ENCODE results near the gene CHMP6. TPM values are rescaled to one million over a fixed set of nuclear protein-coding genes. Genes with fewer than 3 reads are reported as not detected.

The CHMP6 gene
- total RNA-seq, 1 donor from 2014 or later: 26.9 TPM

- Mint-ChIP-seq H3K9me3 (no peaks in the 10 kb centered on the region), H3K36me3 (no peaks in the 10 kb centered on the region), H3K4me1 (peaks cover 27% of the 10 kb centered on the region), H3K4me3 (no peak overlapping the region), H3K27me3 (ENCODE audit: low read depth) (peaks cover 3% of the 10 kb centered on the region), H3K27ac (no peak overlapping the region)
- no peak for TF ChIP-seq CTCF (IDR thresholded peaks at IDR 0.05; ENCODE audit: unreplicated experiment)
- no peak for DNase-seq (ENCODE audit: low spot score in 2 of 2, unreplicated experiment in 2 of 2)
Observed at GRCh38 chr17:81022344-81022676, 30.7 kb downstream of the CHMP6 start.

GRCh38 chr17:81025065-81025740 is 33.6 kb downstream of the CHMP6 start:
- Mint-ChIP-seq H3K4me3 (no peak overlapping the region), H3K27me3 (ENCODE audit: low read depth) (peaks cover 3% of the 10 kb centered on the region), H3K27ac (no peak overlapping the region), H3K36me3 (no peaks in the 10 kb centered on the region), H3K4me1 (peaks cover 31% of the 10 kb centered on the region), H3K9me3 (no peaks in the 10 kb centered on the region)
- TF ChIP-seq CTCF (IDR thresholded peaks at IDR 0.05; ENCODE audit: unreplicated experiment): no peak
- DNase-seq (ENCODE audit: low spot score in 2 of 2, unreplicated experiment in 2 of 2): no peak

GRCh38 chr17:81025741-81026129 is 34.1 kb downstream of the CHMP6 start:
- H3K4me1 Mint-ChIP-seq: peaks cover 31% of the 10 kb centered on the region
- no peak overlapping the region for H3K27ac Mint-ChIP-seq
- H3K27me3 Mint-ChIP-seq (ENCODE audit: low read depth): peaks cover 3% of the 10 kb centered on the region
- no peak for DNase-seq (ENCODE audit: low spot score in 2 of 2, unreplicated experiment in 2 of 2)
- no peaks in the 10 kb centered on the region for H3K9me3 Mint-ChIP-seq
- no peaks in the 10 kb centered on the region for H3K36me3 Mint-ChIP-seq
- no peak overlapping the region for H3K4me3 Mint-ChIP-seq
- TF ChIP-seq CTCF (IDR thresholded peaks at IDR 0.05; ENCODE audit: unreplicated experiment): no peak

GRCh38 chr17:81026266-81027036 is 34.8 kb downstream of the CHMP6 start:
- Mint-ChIP-seq H3K36me3 (no peaks in the 10 kb centered on the region), H3K27ac (no peak overlapping the region), H3K27me3 (ENCODE audit: low read depth) (peaks cover 3% of the 10 kb centered on the region), H3K4me1 (peaks cover 33% of the 10 kb centered on the region), H3K9me3 (no peaks in the 10 kb centered on the region), H3K4me3 (no peak overlapping the region)
- no peak for TF ChIP-seq CTCF (IDR thresholded peaks at IDR 0.05; ENCODE audit: unreplicated experiment)
- DNase-seq (ENCODE audit: low spot score in 2 of 2, unreplicated experiment in 2 of 2): no peak

GRCh38 chr17:81027038-81027437 is 35.4 kb downstream of the CHMP6 start:
- Mint-ChIP-seq H3K9me3 (no peaks in the 10 kb centered on the region), H3K4me3 (peak overlapping the region; percentile 15), H3K27ac (peak overlapping the region; percentile 18), H3K36me3 (no peaks in the 10 kb centered on the region), H3K27me3 (ENCODE audit: low read depth) (peaks cover 3% of the 10 kb centered on the region), H3K4me1 (peaks cover 33% of the 10 kb centered on the region)
- no peak for TF ChIP-seq CTCF (IDR thresholded peaks at IDR 0.05; ENCODE audit: unreplicated experiment)
- no peak for DNase-seq (ENCODE audit: low spot score in 2 of 2, unreplicated experiment in 2 of 2)
